ENCODE data around the gene SPDYE2.
A peak's percentile ranks its signal among the peaks of the same experiment; 100 is the strongest.
"Not testable (repeated sequence)": the region's sequence is repeated elsewhere in the genome, so short reads cannot be mapped to it uniquely, and the experiment has no call there.

The SPDYE2 gene

GRCh38 chr7:102535062-102535615 is 15.9 kb upstream of the SPDYE2 start:
- not testable (repeated sequence) for H3K4me3 ChIP-seq (ENCODE audit: low read depth, low read length)

- H3K4me3 ChIP-seq (ENCODE audit: low read depth, low read length): not testable (repeated sequence)
These were observed 10.4 kb upstream of the SPDYE2 start for GRCh38 chr7:102540604-102541003.

- not testable (repeated sequence) for H3K4me3 ChIP-seq (ENCODE audit: low read depth, low read length)
These were observed 8.9 kb upstream of the SPDYE2 start for GRCh38 chr7:102542083-102542482.

- not testable (repeated sequence) for H3K4me3 ChIP-seq (ENCODE audit: low read depth, low read length)
These were observed 8.3 kb upstream of the SPDYE2 start for GRCh38 chr7:102542771-102543170.

GRCh38 chr7:102543596-102543995 is 7.4 kb upstream of the SPDYE2 start, which contains the start of gene UPK3BL2:
TSS of gene UPK3BL2 (minus strand) at chr7:102543696. CDS start at chr7:102543636, 60 bp downstream.
- not testable (repeated sequence) for H3K4me3 ChIP-seq (ENCODE audit: low read depth, low read length)

- not testable (repeated sequence) for H3K4me3 ChIP-seq (ENCODE audit: low read depth, low read length)
These were observed 6.7 kb upstream of the SPDYE2 start for GRCh38 chr7:102544372-102544771.

- not testable (repeated sequence) for H3K4me3 ChIP-seq (ENCODE audit: low read depth, low read length)
These were observed 5.7 kb upstream of the SPDYE2 start for GRCh38 chr7:102545288-102545687.

- H3K4me3 ChIP-seq (ENCODE audit: low read depth, low read length): not testable (repeated sequence)
These were observed 4.7 kb upstream of the SPDYE2 start for GRCh38 chr7:102546353-102546752.

GRCh38 chr7:102568620-102569019 is 17.6 kb downstream of the SPDYE2 start:
- not testable (repeated sequence) for H3K4me3 ChIP-seq (ENCODE audit: low read depth, low read length)

- peak within 1 kb of the TSS; percentile 66 for H3K4me3 ChIP-seq (ENCODE audit: low read depth, low read length)
These were observed 21.5 kb downstream of the SPDYE2 start, which contains the start of gene POLR2J3 for GRCh38 chr7:102572261-102573239. TSS of gene POLR2J3 (minus strand) at chr7:102572583. CDS start at chr7:102572521, 62 bp downstream.

- not testable (repeated sequence) for H3K4me3 ChIP-seq (ENCODE audit: low read depth, low read length)
These were observed 23.6 kb downstream of the SPDYE2 start for GRCh38 chr7:102574607-102575006.

- not testable (repeated sequence) for H3K4me3 ChIP-seq (ENCODE audit: low read depth, low read length)
These were observed 25.3 kb downstream of the SPDYE2 start for GRCh38 chr7:102576363-102576762.

GRCh38 chr7:102577315-102578240 is 26.6 kb downstream of the SPDYE2 start:
- not testable (repeated sequence) for H3K4me3 ChIP-seq (ENCODE audit: low read depth, low read length)

GRCh38 chr7:102578486-102578885 is 27.5 kb downstream of the SPDYE2 start:
- not testable (repeated sequence) for H3K4me3 ChIP-seq (ENCODE audit: low read depth, low read length)

- not testable (repeated sequence) for H3K4me3 ChIP-seq (ENCODE audit: low read depth, low read length)
These were observed 30.7 kb downstream of the SPDYE2 start for GRCh38 chr7:102581722-102582121.

- not testable (repeated sequence) for H3K4me3 ChIP-seq (ENCODE audit: low read depth, low read length)
These were observed 32.5 kb downstream of the SPDYE2 start for GRCh38 chr7:102583495-102583894.

- not testable (repeated sequence) for H3K4me3 ChIP-seq (ENCODE audit: low read depth, low read length)
These were observed 38.8 kb downstream of the SPDYE2 start for GRCh38 chr7:102589857-102590256.

GRCh38 chr7:102592477-102593019 is 41.5 kb downstream of the SPDYE2 start:
- not testable (repeated sequence) for H3K4me3 ChIP-seq (ENCODE audit: low read depth, low read length)

- not testable (repeated sequence) for H3K4me3 ChIP-seq (ENCODE audit: low read depth, low read length)
These were observed 42.8 kb downstream of the SPDYE2 start for GRCh38 chr7:102593637-102594334.

- H3K4me3 ChIP-seq (ENCODE audit: low read depth, low read length): not testable (repeated sequence)
These were observed 45.0 kb downstream of the SPDYE2 start for GRCh38 chr7:102596036-102596435.

Data from iPS-11a (cell line).